ENCODE measurements around the gene KIF5B. TPM values are rescaled to one million over a fixed set of nuclear protein-coding genes. Genes with fewer than 3 reads are reported as not detected.

The KIF5B gene
- total RNA-seq, 1 experiment from 2014 or later: 70.5 TPM

- H3K4me1 ChIP-seq (ENCODE audit: insufficient read depth, low read length): no peaks in the 10 kb centered on the region
- no peak overlapping the region for H2AK5ac ChIP-seq (ENCODE audit: insufficient read length, low read length)
- H3K27me3 Mint-ChIP-seq (ENCODE audit: low read depth): no peaks in the 10 kb centered on the region
- no peak overlapping the region for H3K4me2 ChIP-seq (ENCODE audit: insufficient read depth, insufficient read length, low read length)
- no peak overlapping the region for H3K56ac ChIP-seq (ENCODE audit: insufficient read length, low read depth, low read length)
- H3K4me3 Mint-ChIP-seq: no peak overlapping the region
- H2BK120ac ChIP-seq (ENCODE audit: low read depth, low read length, poor library complexity, severe bottlenecking): no peak overlapping the region
- no peak overlapping the region for H3K23ac ChIP-seq (ENCODE audit: insufficient read length, low read depth, low read length)
- TF ChIP-seq CTCF (conservative IDR thresholded peaks at IDR 0.05): no peak
- H3K79me2 ChIP-seq (ENCODE audit: insufficient read depth, low read length): no peaks in the 10 kb centered on the region; the same call in 1 of the 2 replicates
- H4K8ac ChIP-seq (replicated peaks; ENCODE audit: insufficient read length, low read depth, low read length): no peak overlapping the region
- no peaks in the 10 kb centered on the region for H3K4me1 Mint-ChIP-seq
- H4K20me1 ChIP-seq (ENCODE audit: control insufficient read depth, insufficient read depth, insufficient read length): no peaks in the 10 kb centered on the region
- H3K27ac Mint-ChIP-seq: no peak overlapping the region; a peak in 1 of 7 replicates
- no peak overlapping the region for H2BK12ac ChIP-seq (ENCODE audit: insufficient read length, low read depth, low read length)
- peaks cover 54 to 91% (median 86%) of the 10 kb centered on the region in 3 experiments; a peak in 6 of 7 replicates for H3K36me3 Mint-ChIP-seq (ENCODE audit: insufficient read depth in 1 of 3, low read depth in 3 of 3)
- H2BK20ac ChIP-seq (ENCODE audit: low read depth, low read length, poor library complexity, severe bottlenecking): no peak overlapping the region
- no peak overlapping the region for H2BK15ac ChIP-seq (ENCODE audit: low read depth, low read length)
- H3K18ac ChIP-seq (ENCODE audit: insufficient read length, low read depth, low read length): no peak overlapping the region
- WGBS (ENCODE audit: extremely low coverage, insufficient read length, low lambda C conversion rate): no CpG with 5 or more reads among the region's 1 CpG
- no peak overlapping the region for H3K4ac ChIP-seq (ENCODE audit: low read depth, low read length)
- no peaks in the 10 kb centered on the region for H3K79me1 ChIP-seq (ENCODE audit: insufficient read depth, low read depth, low read length, poor library complexity, severe bottlenecking)
- H3K27me3 ChIP-seq (ENCODE audit: insufficient read depth, low read length): no peaks in the 10 kb centered on the region
- no peak overlapping the region for H2AFZ ChIP-seq (ENCODE audit: low read length)
- no peak overlapping the region for H3K9ac ChIP-seq (ENCODE audit: extremely low read depth, insufficient read length, low read length)
- H2BK5ac ChIP-seq (ENCODE audit: insufficient read length, low read length): no peak overlapping the region
- no peak overlapping the region for H3K27ac ChIP-seq (ENCODE audit: insufficient read length, low read depth, low read length)
- H3T11ph ChIP-seq (ENCODE audit: low read length): no peak overlapping the region
- H3K9me3 ChIP-seq (ENCODE audit: control insufficient read depth, low read depth, low read length): no peaks in the 10 kb centered on the region
- DNase-seq: no peak
- no peak overlapping the region for H4K5ac ChIP-seq (ENCODE audit: insufficient read length, low read depth, low read length)
- no peaks in the 10 kb centered on the region for H3K9me3 Mint-ChIP-seq
- no peak overlapping the region for H3K14ac ChIP-seq (ENCODE audit: insufficient read depth, low read length)
- H3K23me2 ChIP-seq (ENCODE audit: insufficient read length, low read depth, low read length, poor library complexity, severe bottlenecking): no peaks in the 10 kb centered on the region
- no peak overlapping the region for H4K91ac ChIP-seq (ENCODE audit: insufficient read length, low read depth, low read length)
Measured at GRCh38 chr10:32035038-32035437, 21.2 kb downstream of the KIF5B start.

Measured in H9 (cell line).